Body of pancreas (tissue), 4 donors: Measurements from ENCODE around the gene ADGRL2.

Experiments
- POLR2A ChIP-seq, 3 donors: fragments of 450-650 bp; IDR thresholded peaks; one replicate each; pipeline ENCODE4 v1.6.1; 2016; ENCODE audit warnings: antibody characterized with exemption in 3 of 3, mild to moderate bottlenecking in 2 of 3
- TF ChIP-seq, protein P1 (sequence below), 7 experiments: fragments of 450-650 bp in 4 of 7; fragments of 200-600 bp in 3 of 7; sonication (generic) in 3 of 7; IDR thresholded peaks; one replicate each; pipeline ENCODE4 v1.5.1; 2016 to 2019; ENCODE audit warnings: antibody characterized with exemption in 7 of 7

DNA sequence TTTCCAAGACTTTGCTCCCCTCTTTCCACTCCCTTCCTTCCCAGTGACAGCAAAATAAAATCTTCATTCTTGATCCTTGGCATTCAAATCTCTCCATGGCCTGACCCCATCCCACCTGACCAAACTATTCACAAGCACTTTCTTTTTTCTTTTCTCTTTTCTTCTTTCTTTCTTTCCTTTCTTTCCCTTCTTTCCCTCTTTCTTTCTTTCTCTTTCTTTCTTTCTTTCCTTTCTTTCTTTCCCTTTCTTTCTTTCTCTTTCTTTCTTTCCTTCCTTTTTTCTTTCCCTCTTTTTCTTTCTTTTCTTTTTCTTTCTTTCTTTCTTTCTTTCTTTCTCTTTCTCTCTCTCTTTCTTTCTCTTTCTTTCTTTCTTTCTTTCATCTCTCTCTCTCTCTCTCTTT, 207.1 kb downstream of the ADGRL2 start:
- TF ChIP-seq, protein P1, sequence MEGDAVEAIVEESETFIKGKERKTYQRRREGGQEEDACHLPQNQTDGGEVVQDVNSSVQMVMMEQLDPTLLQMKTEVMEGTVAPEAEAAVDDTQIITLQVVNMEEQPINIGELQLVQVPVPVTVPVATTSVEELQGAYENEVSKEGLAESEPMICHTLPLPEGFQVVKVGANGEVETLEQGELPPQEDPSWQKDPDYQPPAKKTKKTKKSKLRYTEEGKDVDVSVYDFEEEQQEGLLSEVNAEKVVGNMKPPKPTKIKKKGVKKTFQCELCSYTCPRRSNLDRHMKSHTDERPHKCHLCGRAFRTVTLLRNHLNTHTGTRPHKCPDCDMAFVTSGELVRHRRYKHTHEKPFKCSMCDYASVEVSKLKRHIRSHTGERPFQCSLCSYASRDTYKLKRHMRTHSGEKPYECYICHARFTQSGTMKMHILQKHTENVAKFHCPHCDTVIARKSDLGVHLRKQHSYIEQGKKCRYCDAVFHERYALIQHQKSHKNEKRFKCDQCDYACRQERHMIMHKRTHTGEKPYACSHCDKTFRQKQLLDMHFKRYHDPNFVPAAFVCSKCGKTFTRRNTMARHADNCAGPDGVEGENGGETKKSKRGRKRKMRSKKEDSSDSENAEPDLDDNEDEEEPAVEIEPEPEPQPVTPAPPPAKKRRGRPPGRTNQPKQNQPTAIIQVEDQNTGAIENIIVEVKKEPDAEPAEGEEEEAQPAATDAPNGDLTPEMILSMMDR (IDR thresholded peaks at IDR 0.05): no peak
- no peak for TF ChIP-seq POLR2A (IDR thresholded peaks at IDR 0.05)
